ENCODE measurements around the gene PTPRCAP.

Gene PTPRCAP

GRCh38 chr11:67400942-67401494, 36.5 kb downstream of the PTPRCAP start:
- DNase-seq: no peak
- Histone ChIP-seq H3K4me1 (ENCODE audit: low read length) (peaks cover 13% of the 10 kb centered on the region; the same call in 1 of the 2 replicates), H3K9ac (ENCODE audit: low read length) (peak overlapping the region; percentile 92), H4K20me1 (ENCODE audit: insufficient read depth, low read length) (no peaks in the 10 kb centered on the region), H3K4me2 (ENCODE audit: low read depth, low read length) (peak overlapping the region; percentile 92), H3K27me3 (replicated peaks; ENCODE audit: insufficient read depth, low read length) (no peaks in the 10 kb centered on the region), H3K9me2 (replicated peaks; ENCODE audit: insufficient read depth, low read length) (no peaks in the 10 kb centered on the region), H3K27ac (ENCODE audit: low read length) (peak overlapping the region; percentile 31; the same call in 1 of the 2 replicates), H3K9me3 (replicated peaks; ENCODE audit: insufficient read depth, low read length) (no peaks in the 10 kb centered on the region), H3F3A (ENCODE audit: insufficient read depth, low read length) (peaks cover 9% of the 10 kb centered on the region; the same call in 1 of the 2 replicates), H2AFZ (ENCODE audit: low read length) (no peak overlapping the region), H3K4me3 (ENCODE audit: low read length) (peak overlapping the region; percentile 96), H3K36me3 (replicated peaks; ENCODE audit: insufficient read depth, low read length) (no peaks in the 10 kb centered on the region), H3K79me2 (ENCODE audit: low read length) (peaks cover 52% of the 10 kb centered on the region)
- TF ChIP-seq EZH2phosphoT487 (IDR thresholded peaks at IDR 0.05; ENCODE audit: low read length) (no peak), EZH2 (optimal IDR thresholded peaks at IDR 0.05; ENCODE audit: low read depth, low read length) (no peak), CTCF (IDR thresholded peaks at IDR 0.05; ENCODE audit: low read length) (no peak; the same call in 1 of the 2 replicates)

- Histone ChIP-seq H3K4me1 (ENCODE audit: low read length) (peaks cover 13% of the 10 kb centered on the region; the same call in 1 of the 2 replicates), H3K4me3 (ENCODE audit: low read length) (peak overlapping the region; percentile 96), H3K9me2 (replicated peaks; ENCODE audit: insufficient read depth, low read length) (no peaks in the 10 kb centered on the region), H3K36me3 (replicated peaks; ENCODE audit: insufficient read depth, low read length) (no peaks in the 10 kb centered on the region), H3K9ac (ENCODE audit: low read length) (peak overlapping the region; percentile 92), H3K4me2 (ENCODE audit: low read depth, low read length) (peak overlapping the region; percentile 92), H3F3A (ENCODE audit: insufficient read depth, low read length) (peaks cover 9% of the 10 kb centered on the region; the same call in 1 of the 2 replicates), H3K27me3 (replicated peaks; ENCODE audit: insufficient read depth, low read length) (no peaks in the 10 kb centered on the region), H2AFZ (ENCODE audit: low read length) (no peak overlapping the region), H3K79me2 (ENCODE audit: low read length) (peaks cover 57% of the 10 kb centered on the region), H3K27ac (ENCODE audit: low read length) (no peak overlapping the region; the same call in 1 of the 2 replicates), H3K9me3 (replicated peaks; ENCODE audit: insufficient read depth, low read length) (no peaks in the 10 kb centered on the region), H4K20me1 (ENCODE audit: insufficient read depth, low read length) (no peaks in the 10 kb centered on the region)
- DNase-seq: no peak
- TF ChIP-seq EZH2 (optimal IDR thresholded peaks at IDR 0.05; ENCODE audit: low read depth, low read length) (no peak), CTCF (IDR thresholded peaks at IDR 0.05; ENCODE audit: low read length) (no peak), EZH2phosphoT487 (IDR thresholded peaks at IDR 0.05; ENCODE audit: low read length) (no peak)
These were observed 37.1 kb downstream of the PTPRCAP start for GRCh38 chr11:67400251-67400941.

- Histone ChIP-seq H3K9me3 (replicated peaks; ENCODE audit: insufficient read depth, low read length) (no peaks in the 10 kb centered on the region), H3K36me3 (replicated peaks; ENCODE audit: insufficient read depth, low read length) (no peaks in the 10 kb centered on the region), H3K4me2 (ENCODE audit: low read depth, low read length) (no peak overlapping the region), H3K9me2 (replicated peaks; ENCODE audit: insufficient read depth, low read length) (no peaks in the 10 kb centered on the region), H4K20me1 (ENCODE audit: insufficient read depth, low read length) (no peaks in the 10 kb centered on the region), H3K27me3 (replicated peaks; ENCODE audit: insufficient read depth, low read length) (no peaks in the 10 kb centered on the region), H2AFZ (ENCODE audit: low read length) (no peak overlapping the region), H3K27ac (ENCODE audit: low read length) (no peak overlapping the region), H3K4me3 (ENCODE audit: low read length) (no peak overlapping the region), H3K79me2 (ENCODE audit: low read length) (peaks cover 65% of the 10 kb centered on the region), H3K4me1 (ENCODE audit: low read length) (peaks cover 13% of the 10 kb centered on the region; the same call in 1 of the 2 replicates), H3F3A (ENCODE audit: insufficient read depth, low read length) (peaks cover 9% of the 10 kb centered on the region; the same call in 1 of the 2 replicates), H3K9ac (ENCODE audit: low read length) (no peak overlapping the region)
- no peak for DNase-seq
- TF ChIP-seq CTCF (IDR thresholded peaks at IDR 0.05; ENCODE audit: low read length) (no peak), EZH2phosphoT487 (IDR thresholded peaks at IDR 0.05; ENCODE audit: low read length) (no peak), EZH2 (optimal IDR thresholded peaks at IDR 0.05; ENCODE audit: low read depth, low read length) (no peak)
These were observed 38.6 kb downstream of the PTPRCAP start for GRCh38 chr11:67398661-67399563.

All from MM.1S (cell line).